KOPT-K1 (cell line): Measurements from ENCODE around the gene SLC35F4.

Source experiments
- H3K27ac ChIP-seq: fragments of 200-600 bp; sonication (generic); 2 replicates; pipeline ENCODE4 v1.5.1; 2016; ENCODE audit warnings: antibody characterized with exemption, mild to moderate bottlenecking, low read depth, low read length; ENCODE audit not compliant: poor library complexity, severe bottlenecking
- H3K36me3 ChIP-seq: fragments of 200-600 bp; sonication (generic); 2 replicates; pipeline ENCODE4 v1.5.1; 2017; ENCODE audit warnings: antibody characterized with exemption, mild to moderate bottlenecking, low read length, moderate library complexity; ENCODE audit not compliant: insufficient read depth
- H3K9me3 ChIP-seq: fragments of 200-600 bp; sonication (generic); 2 replicates; pipeline ENCODE4 v1.5.1; 2017; ENCODE audit warnings: antibody characterized with exemption, low read length, mild to moderate bottlenecking; ENCODE audit not compliant: insufficient read depth, poor library complexity, severe bottlenecking

Gene SLC35F4

GRCh38 chr14:57834961-57835360, 30.9 kb downstream of the SLC35F4 start:
- Histone ChIP-seq H3K27ac (no peak overlapping the region), H3K9me3 (no peaks in the 10 kb centered on the region), H3K36me3 (no peaks in the 10 kb centered on the region)

GRCh38 chr14:57834001-57834598, 31.8 kb downstream of the SLC35F4 start:
- no peak overlapping the region for H3K27ac ChIP-seq
- H3K36me3 ChIP-seq = no peaks in the 10 kb centered on the region
- H3K9me3 ChIP-seq = no peaks in the 10 kb centered on the region

GRCh38 chr14:57833323-57833722, 32.6 kb downstream of the SLC35F4 start:
- Histone ChIP-seq H3K27ac (no peak overlapping the region), H3K9me3 (no peaks in the 10 kb centered on the region), H3K36me3 (no peaks in the 10 kb centered on the region)

- Histone ChIP-seq H3K27ac (no peak overlapping the region), H3K9me3 (no peaks in the 10 kb centered on the region), H3K36me3 (no peaks in the 10 kb centered on the region)
These were observed 33.9 kb downstream of the SLC35F4 start for GRCh38 chr14:57831981-57832380.

GRCh38 chr14:57828713-57829112, 37.2 kb downstream of the SLC35F4 start:
- no peaks in the 10 kb centered on the region for H3K36me3 ChIP-seq
- H3K27ac ChIP-seq = no peak overlapping the region
- no peaks in the 10 kb centered on the region for H3K9me3 ChIP-seq

- H3K9me3 ChIP-seq = no peaks in the 10 kb centered on the region
- no peaks in the 10 kb centered on the region for H3K36me3 ChIP-seq
- H3K27ac ChIP-seq = no peak overlapping the region
These were observed 42.8 kb downstream of the SLC35F4 start for GRCh38 chr14:57823015-57823660.

- no peaks in the 10 kb centered on the region for H3K36me3 ChIP-seq
- no peaks in the 10 kb centered on the region for H3K9me3 ChIP-seq
- no peak overlapping the region for H3K27ac ChIP-seq
These were observed 43.8 kb downstream of the SLC35F4 start for GRCh38 chr14:57822081-57822480.

- no peaks in the 10 kb centered on the region for H3K9me3 ChIP-seq
- no peaks in the 10 kb centered on the region for H3K36me3 ChIP-seq
- H3K27ac ChIP-seq = no peak overlapping the region
These were observed 45.3 kb downstream of the SLC35F4 start for GRCh38 chr14:57820581-57820980.

- H3K36me3 ChIP-seq = no peaks in the 10 kb centered on the region
- H3K9me3 ChIP-seq = no peaks in the 10 kb centered on the region
- no peak overlapping the region for H3K27ac ChIP-seq
These were observed 47.4 kb downstream of the SLC35F4 start for GRCh38 chr14:57818511-57818910.

GRCh38 chr14:57816568-57817284, 49.2 kb downstream of the SLC35F4 start:
- H3K36me3 ChIP-seq = no peaks in the 10 kb centered on the region
- no peak overlapping the region for H3K27ac ChIP-seq
- no peaks in the 10 kb centered on the region for H3K9me3 ChIP-seq

GRCh38 chr14:57814726-57815125, 51.2 kb downstream of the SLC35F4 start:
- H3K27ac ChIP-seq = no peak overlapping the region
- no peaks in the 10 kb centered on the region for H3K36me3 ChIP-seq
- no peaks in the 10 kb centered on the region for H3K9me3 ChIP-seq

GRCh38 chr14:57812741-57813140, 53.2 kb downstream of the SLC35F4 start:
- Histone ChIP-seq H3K36me3 (no peaks in the 10 kb centered on the region), H3K27ac (no peak overlapping the region), H3K9me3 (no peaks in the 10 kb centered on the region)

- no peak overlapping the region for H3K27ac ChIP-seq
- no peaks in the 10 kb centered on the region for H3K36me3 ChIP-seq
- H3K9me3 ChIP-seq = no peaks in the 10 kb centered on the region
These were observed 53.8 kb downstream of the SLC35F4 start for GRCh38 chr14:57811998-57812546.

- H3K9me3 ChIP-seq = no peaks in the 10 kb centered on the region
- H3K36me3 ChIP-seq = no peaks in the 10 kb centered on the region
- no peak overlapping the region for H3K27ac ChIP-seq
These were observed 56.1 kb downstream of the SLC35F4 start for GRCh38 chr14:57809808-57810207.

GRCh38 chr14:57797160-57797559, 68.7 kb downstream of the SLC35F4 start:
- Histone ChIP-seq H3K27ac (no peak overlapping the region), H3K36me3 (no peaks in the 10 kb centered on the region), H3K9me3 (no peaks in the 10 kb centered on the region)
